PC-9 (cell line): ENCODE measurements around the gene ERVK3-1.

Experiments used
- EZH2 ChIP-seq: fragments of 200-600 bp; sonication (generic); IDR thresholded peaks from 2 replicates; pipeline ENCODE4 v1.8.0; 2017; ENCODE audit warnings: antibody characterized with exemption, low read depth
- TF ChIP-seq, protein P1 (sequence below): fragments of 200-600 bp; sonication (generic); conservative IDR thresholded peaks from 2 replicates; pipeline ENCODE4 v1.6.1; 2017; ENCODE audit warnings: mixed run types, antibody characterized with exemption, mild to moderate bottlenecking, moderate library complexity

DNA sequence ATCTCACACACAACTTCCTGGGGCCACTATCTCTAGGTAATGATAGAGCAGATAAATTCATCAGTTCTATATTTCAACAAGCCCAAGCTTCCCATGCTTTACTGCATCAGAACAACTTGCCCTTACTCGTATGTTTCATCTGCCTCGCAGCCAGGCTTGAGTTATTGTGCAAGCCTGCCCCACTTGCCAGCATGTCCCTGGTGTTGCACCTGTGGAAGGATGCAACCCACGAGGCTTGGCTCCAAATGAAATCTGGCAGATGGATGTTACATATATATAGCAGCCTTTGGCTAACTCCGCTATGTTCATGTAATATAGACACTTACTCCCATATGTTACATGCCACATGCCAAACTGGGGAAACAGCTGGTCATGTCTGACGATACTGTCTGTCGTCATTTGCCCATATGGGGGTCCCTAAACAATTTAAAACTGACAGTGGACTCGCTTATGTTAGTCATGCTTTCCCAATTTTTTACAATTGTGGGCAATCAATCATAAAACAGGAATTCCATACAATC lies 6.2 kb downstream of the ERVK3-1 start:
- TF ChIP-seq EZH2, result no peak
- TF ChIP-seq, protein P1, sequence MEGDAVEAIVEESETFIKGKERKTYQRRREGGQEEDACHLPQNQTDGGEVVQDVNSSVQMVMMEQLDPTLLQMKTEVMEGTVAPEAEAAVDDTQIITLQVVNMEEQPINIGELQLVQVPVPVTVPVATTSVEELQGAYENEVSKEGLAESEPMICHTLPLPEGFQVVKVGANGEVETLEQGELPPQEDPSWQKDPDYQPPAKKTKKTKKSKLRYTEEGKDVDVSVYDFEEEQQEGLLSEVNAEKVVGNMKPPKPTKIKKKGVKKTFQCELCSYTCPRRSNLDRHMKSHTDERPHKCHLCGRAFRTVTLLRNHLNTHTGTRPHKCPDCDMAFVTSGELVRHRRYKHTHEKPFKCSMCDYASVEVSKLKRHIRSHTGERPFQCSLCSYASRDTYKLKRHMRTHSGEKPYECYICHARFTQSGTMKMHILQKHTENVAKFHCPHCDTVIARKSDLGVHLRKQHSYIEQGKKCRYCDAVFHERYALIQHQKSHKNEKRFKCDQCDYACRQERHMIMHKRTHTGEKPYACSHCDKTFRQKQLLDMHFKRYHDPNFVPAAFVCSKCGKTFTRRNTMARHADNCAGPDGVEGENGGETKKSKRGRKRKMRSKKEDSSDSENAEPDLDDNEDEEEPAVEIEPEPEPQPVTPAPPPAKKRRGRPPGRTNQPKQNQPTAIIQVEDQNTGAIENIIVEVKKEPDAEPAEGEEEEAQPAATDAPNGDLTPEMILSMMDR, result no peak
